SK-N-SH (cell line): ENCODE measurements around the gene TRABD2A. TPM values are rescaled to one million over a fixed set of nuclear protein-coding genes. Genes with fewer than 3 reads are reported as not detected.
"Not testable (repeated sequence)": the region's sequence is repeated elsewhere in the genome, so short reads cannot be mapped to it uniquely, and the experiment has no call there.

Source experiments
- CTCF ChIA-PET: fragments of 300-600, 350-600 bp; formaldehyde crosslinking; extraction: SDS; loops from one replicate; lab custom pipeline; 2021; lab: Yijun Ruan, JAX
- POLR2A ChIA-PET: fragments of 350-600 bp; sonication (Branson Sonifier 250); formaldehyde crosslinking; extraction: SDS; loops from one replicate; lab custom pipeline; 2020; ENCODE audit warnings: antibody characterized with exemption, inconsistent platforms; lab: Yijun Ruan, JAX
- DNase-seq: peaks from one replicate; pipeline ENCODE4 v3.0.0; 2012
- H2AFZ ChIP-seq: fragments of 200-600 bp; sonication (generic); 2 replicates; pipeline ENCODE4 v1.8.1; 2016; ENCODE audit warnings: antibody characterized with exemption, mild to moderate bottlenecking, low read depth
- H3F3A ChIP-seq: fragments of 200-600 bp; sonication (generic); replicated peaks from 2 replicates; pipeline ENCODE3; 2016; ENCODE audit warnings: antibody characterized with exemption, mild to moderate bottlenecking; ENCODE audit not compliant: insufficient read depth
- H3K27ac ChIP-seq, 2 experiments: fragments of 200-500 bp in 1 of 2; fragments of 200-600 bp in 1 of 2; sonication (Bioruptor generic) in 1 of 2; sonication (generic), shearing (Covaris generic) in 1 of 2; 2 replicates each; pipeline versions ENCODE4 v1.5.1 to v1.6.1; 2014 to 2016; ENCODE audit warnings: low read depth in 2 of 2, inconsistent platforms in 1 of 2, low read length in 1 of 2, mild to moderate bottlenecking in 1 of 2, mixed read lengths in 1 of 2
- H3K27me3 ChIP-seq: fragments of 200-600 bp; sonication (generic), shearing (Covaris generic); 2 replicates; pipeline ENCODE4 v1.6.1; 2016; ENCODE audit warnings: mixed run types; ENCODE audit not compliant: insufficient read depth
- H3K36me3 ChIP-seq, 2 experiments: fragments of 200-500 bp in 1 of 2; fragments of 200-600 bp in 1 of 2; sonication (Bioruptor generic) in 1 of 2; sonication (generic) in 1 of 2; replicated peaks in 1 of 2; 2 replicates each; pipeline versions ENCODE3 to v1.5.1; 2014 to 2016; ENCODE audit warnings: low read length in 1 of 2, mild to moderate bottlenecking in 1 of 2; ENCODE audit not compliant: insufficient read depth in 2 of 2, control insufficient read depth in 1 of 2
- H3K4me1 ChIP-seq, 2 experiments: fragments of 200-500 bp in 1 of 2; fragments of 200-600 bp in 1 of 2; sonication (Bioruptor generic) in 1 of 2; sonication (generic), shearing (Covaris generic) in 1 of 2; 2 replicates each; pipeline versions ENCODE4 v1.5.1 to v1.6.1; 2014 to 2016; ENCODE audit warnings: low read depth in 1 of 2, low read length in 1 of 2, mixed run types in 1 of 2; ENCODE audit not compliant: insufficient read depth in 2 of 2, control insufficient read depth in 1 of 2
- H3K4me2 ChIP-seq: fragments of 200-600 bp; sonication (generic), shearing (Covaris generic); 2 replicates; pipeline ENCODE4 v1.6.1; 2017; ENCODE audit warnings: mixed run types
- H3K4me3 ChIP-seq, 2 experiments: fragments of 200-500 bp in 1 of 2; fragments of 200-600 bp in 1 of 2; sonication (Bioruptor generic) in 1 of 2; sonication (generic), shearing (Covaris generic) in 1 of 2; 2 replicates each; pipeline versions ENCODE4 v1.5.1 to v1.8.1; 2014 to 2016; ENCODE audit warnings: low read depth in 2 of 2, inconsistent platforms in 1 of 2, low read length in 1 of 2, mild to moderate bottlenecking in 1 of 2, mixed read lengths in 1 of 2, moderate library complexity in 1 of 2
- H3K79me2 ChIP-seq: fragments of 200-600 bp; sonication (generic); 2 replicates; pipeline ENCODE4 v1.8.1; 2017; ENCODE audit warnings: mild to moderate bottlenecking; ENCODE audit not compliant: insufficient read depth
- H3K9ac ChIP-seq: fragments of 200-600 bp; sonication (generic); 2 replicates; pipeline ENCODE4 v1.6.1; 2017; ENCODE audit warnings: mixed run types
- H3K9me2 ChIP-seq: fragments of 200-600 bp; sonication (generic); 2 replicates; pipeline ENCODE4 v1.6.1; 2017; ENCODE audit warnings: mixed run types
- H3K9me3 ChIP-seq: fragments of 200-600 bp; sonication (generic); 2 replicates; pipeline ENCODE4 v1.6.1; 2017; ENCODE audit warnings: mixed run types, mild to moderate bottlenecking, moderate library complexity
- H4K20me1 ChIP-seq: fragments of 200-600 bp; sonication (generic); 2 replicates; pipeline ENCODE4 v1.6.1; 2017; ENCODE audit warnings: mild to moderate bottlenecking, mixed run types; ENCODE audit not compliant: insufficient read depth
- EZH2phosphoT487 ChIP-seq: fragments of 200-600 bp; sonication (generic); IDR thresholded peaks from 2 replicates; pipeline ENCODE4 v1.6.1; 2017; ENCODE audit warnings: low read depth, mixed run types, mild to moderate bottlenecking, antibody characterized with exemption, moderate library complexity, borderline replicate concordance
- GABPA ChIP-seq: IDR thresholded peaks from 2 replicates; pipeline ENCODE4 v1.4.0; 2012; ENCODE audit warnings: low read depth, mild to moderate bottlenecking
- RAD21 ChIP-seq: IDR thresholded peaks from 2 replicates; pipeline ENCODE4 v1.6.1; 2012; ENCODE audit warnings: mild to moderate bottlenecking, low read length
- RCOR1 ChIP-seq: fragments of 150-350 bp; IDR thresholded peaks from 2 replicates; pipeline ENCODE4 v1.6.1; 2017; ENCODE audit warnings: antibody characterized with exemption, low read length
- RXRA ChIP-seq: IDR thresholded peaks from 2 replicates; pipeline ENCODE4 v1.4.0; 2012; ENCODE audit warnings: low read depth, mild to moderate bottlenecking, borderline replicate concordance
- TAF1 ChIP-seq: IDR thresholded peaks from 2 replicates; pipeline ENCODE4 v1.6.1; 2012; ENCODE audit warnings: low read depth, mild to moderate bottlenecking, low read length, moderate library complexity, borderline replicate concordance
- WGBS: methylation state at CpG from one replicate; pipeline ENCODE4 v1.1.6; 2017; ENCODE audit warnings: low lambda C conversion rate; 5-methylcytosine and 5-hydroxymethylcytosine counted together
- polyA plus RNA-seq, 3 experiments: library from polyadenylated mRNA; depleted of rRNA; stranded (reverse); fragments of >200 nt; gene quantifications; 2 replicates each; pipeline ENCODE4 v1.2.3, GENCODE V29; 2012

Gene TRABD2A
- polyA plus RNA-seq, 1 of the 3 experiments (the other 2 are of a cell fraction) = 3.0 TPM

- no peaks in the 10 kb centered on the region; the same call in 1 of the 2 replicates for H3K9me2 ChIP-seq
- POLR2A ChIA-PET = no interaction called here
- TF ChIP-seq RXRA (no peak), TAF1 (no peak)
- TF ChIP-seq, all 33 proteins: peak for 0
- Histone ChIP-seq H3K27me3 (no peaks in the 10 kb centered on the region), H3F3A (no peaks in the 10 kb centered on the region), H3K27ac (no peak overlapping the region), H3K4me2 (no peak overlapping the region), H3K36me3 (no peaks in the 10 kb centered on the region), H2AFZ (no peak overlapping the region), H3K9ac (no peak overlapping the region), H3K4me3 (no peak overlapping the region), H3K4me1 (no peaks in the 10 kb centered on the region), H3K9me3 (no peaks in the 10 kb centered on the region), H3K79me2 (no peaks in the 10 kb centered on the region), H4K20me1 (no peaks in the 10 kb centered on the region)
- no peak for DNase-seq
- CTCF ChIA-PET = no interaction called here
- 15% methylated on average over 1 of the region's 1 CpG for WGBS
These were observed 101.8 kb downstream of the TRABD2A start for GRCh38 chr2:84778911-84779690.

- no peaks in the 10 kb centered on the region for H3K4me1 ChIP-seq
- TF ChIP-seq RXRA (no peak), RAD21 (no peak), EZH2phosphoT487 (no peak), TAF1 (no peak), GABPA (no peak), RCOR1 (no peak)
- no peak overlapping the region for H2AFZ ChIP-seq
- DNase-seq = no peak
- POLR2A ChIA-PET = no interaction called here
- H3K36me3 ChIP-seq = no peaks in the 10 kb centered on the region
- no peaks in the 10 kb centered on the region for H3F3A ChIP-seq
- H4K20me1 ChIP-seq = no peaks in the 10 kb centered on the region
- no peaks in the 10 kb centered on the region; the same call in 1 of the 2 replicates for H3K9me2 ChIP-seq
- no peaks in the 10 kb centered on the region for H3K79me2 ChIP-seq
- no peak overlapping the region for H3K4me2 ChIP-seq
- CTCF ChIA-PET = no interaction called here
- no peak overlapping the region for H3K4me3 ChIP-seq
- no peak overlapping the region for H3K27ac ChIP-seq
- H3K9ac ChIP-seq = no peak overlapping the region
- H3K9me3 ChIP-seq = peaks cover 8% of the 10 kb centered on the region; the same call in 1 of the 2 replicates
- WGBS = 3% methylated on average over 1 of the region's 1 CpG
- H3K27me3 ChIP-seq = no peaks in the 10 kb centered on the region
These were observed 104.9 kb downstream of the TRABD2A start for GRCh38 chr2:84776011-84776410.

GRCh38 chr2:84773562-84773961 is 107.3 kb downstream of the TRABD2A start:
- H3K79me2 ChIP-seq, POLR2A ChIA-PET, DNase-seq, H3K9ac ChIP-seq, H3K4me1 ChIP-seq, H3K27ac ChIP-seq, H3K36me3 ChIP-seq, H3K9me2 ChIP-seq, H4K20me1 ChIP-seq, H3K9me3 ChIP-seq, H3K27me3 ChIP-seq, H3K4me3 ChIP-seq, CTCF ChIA-PET, H3K4me2 ChIP-seq, H2AFZ ChIP-seq, H3F3A ChIP-seq: not testable (repeated sequence)
- 8% methylated on average over 3 of the region's 3 CpGs for WGBS

Other genes starting within 250 kb of the TRABD2A start
- 3,924 and 7,920 TPM in 2 replicates for gene TMSB10, start 24.6 kb upstream of the TRABD2A start, polyA plus RNA-seq (2012; rRNA removed)
- gene KCMF1, start 90.1 kb upstream of the TRABD2A start, polyA plus RNA-seq (2012; rRNA removed) = 37.0 and 51.2 TPM in 2 replicates